Vagina (tissue), 2 donors: ENCODE results near the gene KIAA1549.

ENCODE experiments used
- POLR2A ChIP-seq, 2 donors: fragments of 450-650 bp; IDR thresholded peaks; one replicate each; pipeline ENCODE4 v1.6.1; 2017; ENCODE audit warnings: antibody characterized with exemption in 2 of 2, mild to moderate bottlenecking in 2 of 2, moderate library complexity in 2 of 2
- POLR2AphosphoS5 ChIP-seq, 2 donors: sonication (generic); formaldehyde crosslinking; IDR thresholded peaks; one replicate each; pipeline ENCODE4 v1.9.0; 2017; ENCODE audit warnings: antibody characterized with exemption in 2 of 2, mild to moderate bottlenecking in 2 of 2, low read depth in 1 of 2; ENCODE audit not compliant: insufficient read depth in 1 of 2
- TF ChIP-seq, protein P1 (sequence below), 3 experiments: fragments of 450-650 bp in 2 of 3; fragments of 200-600 bp in 1 of 3; sonication (generic) in 1 of 3; IDR thresholded peaks; one replicate each; pipeline ENCODE4 v1.5.1; 2017 to 2019; ENCODE audit warnings: antibody characterized with exemption in 3 of 3, mild to moderate bottlenecking in 2 of 3, moderate library complexity in 2 of 3

DNA sequence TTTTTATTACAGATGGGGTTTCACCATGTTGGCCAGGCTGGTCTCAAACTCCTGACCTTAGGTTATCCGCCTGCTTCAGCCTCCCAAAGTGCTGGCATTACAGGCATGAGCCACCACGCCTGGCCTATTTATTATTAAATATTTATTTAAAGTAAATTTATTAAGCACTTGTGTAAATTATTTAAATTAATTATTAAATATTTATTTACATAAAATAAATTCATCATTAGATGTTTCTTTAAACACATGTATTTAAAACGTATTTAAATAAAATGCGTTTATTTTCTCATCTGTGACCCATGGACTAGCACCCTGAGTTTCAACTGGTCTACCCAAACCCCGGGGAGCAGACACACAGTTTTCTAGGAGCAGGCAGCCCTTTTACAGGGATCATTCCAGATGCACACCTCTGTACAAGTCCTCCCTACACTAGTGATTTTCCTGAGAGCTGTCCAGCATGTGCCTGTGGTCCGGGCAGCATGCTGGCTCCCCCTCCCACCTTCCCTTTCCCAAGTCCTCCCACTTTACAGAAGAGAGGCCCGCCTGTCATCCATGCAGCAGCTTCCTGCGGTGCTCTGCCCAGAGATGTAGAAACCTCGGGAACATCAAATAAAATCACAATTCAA lies 94.0 kb downstream of the KIAA1549 start:
- TF ChIP-seq, protein P1, sequence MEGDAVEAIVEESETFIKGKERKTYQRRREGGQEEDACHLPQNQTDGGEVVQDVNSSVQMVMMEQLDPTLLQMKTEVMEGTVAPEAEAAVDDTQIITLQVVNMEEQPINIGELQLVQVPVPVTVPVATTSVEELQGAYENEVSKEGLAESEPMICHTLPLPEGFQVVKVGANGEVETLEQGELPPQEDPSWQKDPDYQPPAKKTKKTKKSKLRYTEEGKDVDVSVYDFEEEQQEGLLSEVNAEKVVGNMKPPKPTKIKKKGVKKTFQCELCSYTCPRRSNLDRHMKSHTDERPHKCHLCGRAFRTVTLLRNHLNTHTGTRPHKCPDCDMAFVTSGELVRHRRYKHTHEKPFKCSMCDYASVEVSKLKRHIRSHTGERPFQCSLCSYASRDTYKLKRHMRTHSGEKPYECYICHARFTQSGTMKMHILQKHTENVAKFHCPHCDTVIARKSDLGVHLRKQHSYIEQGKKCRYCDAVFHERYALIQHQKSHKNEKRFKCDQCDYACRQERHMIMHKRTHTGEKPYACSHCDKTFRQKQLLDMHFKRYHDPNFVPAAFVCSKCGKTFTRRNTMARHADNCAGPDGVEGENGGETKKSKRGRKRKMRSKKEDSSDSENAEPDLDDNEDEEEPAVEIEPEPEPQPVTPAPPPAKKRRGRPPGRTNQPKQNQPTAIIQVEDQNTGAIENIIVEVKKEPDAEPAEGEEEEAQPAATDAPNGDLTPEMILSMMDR (IDR thresholded peaks at IDR 0.05), result no peak
- TF ChIP-seq POLR2A (IDR thresholded peaks at IDR 0.05) (no peak), POLR2AphosphoS5 (IDR thresholded peaks at IDR 0.05; ENCODE audit: insufficient read depth in 1 of 2, low read depth in 1 of 2) (no peak)
